ENCODE results near the gene TRIM61. TPM values are rescaled to one million over a fixed set of nuclear protein-coding genes. Genes with fewer than 3 reads are reported as not detected.
"Not testable (repeated sequence)": the region's sequence is repeated elsewhere in the genome, so short reads cannot be mapped to it uniquely, and the experiment has no call there.

The TRIM61 gene
- total RNA-seq: 2.5 TPM

DNA sequence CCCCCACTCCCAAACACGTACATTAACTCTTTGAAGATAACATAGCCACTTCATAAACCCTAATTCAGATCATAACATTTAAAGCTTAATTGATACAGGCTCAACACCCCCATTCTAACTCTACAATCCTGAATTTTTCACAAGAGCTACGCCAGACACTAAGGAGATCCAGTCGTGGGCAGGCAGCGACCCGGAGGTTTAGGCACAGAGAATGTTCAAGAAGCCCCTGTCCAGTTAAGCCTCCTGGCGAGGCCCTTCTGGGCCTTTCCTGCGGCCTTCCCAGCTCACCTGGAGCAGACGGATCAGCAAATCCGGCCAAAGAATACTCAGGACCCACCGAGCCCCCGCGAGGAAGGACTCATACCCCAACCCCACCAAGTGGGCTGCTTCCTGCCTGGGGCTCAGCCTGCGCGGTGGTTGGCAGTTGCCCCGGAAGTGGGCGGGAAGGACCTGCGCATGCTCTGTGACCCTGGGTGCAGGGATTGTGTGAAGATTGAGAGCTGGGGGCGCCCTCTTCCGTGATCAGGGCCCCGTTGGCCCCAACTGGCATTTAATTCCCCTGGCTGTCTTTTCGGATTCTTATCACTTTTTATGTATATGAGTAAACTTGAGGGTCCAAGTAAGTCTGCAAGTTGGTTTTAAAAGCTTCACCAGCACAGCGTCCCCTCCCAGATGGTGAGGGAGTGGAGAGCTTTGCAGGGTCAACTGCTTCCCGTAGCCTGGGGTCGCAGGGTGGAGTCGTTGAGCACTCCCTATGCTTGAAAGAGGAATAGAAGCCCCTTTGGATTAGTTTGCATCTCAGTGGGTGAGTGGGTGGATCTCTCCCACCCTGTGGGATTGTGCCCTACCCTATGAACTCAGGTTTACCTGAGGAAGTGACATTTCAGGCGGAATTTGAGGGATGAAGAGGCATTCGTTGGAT lies at the start of gene TRIM61:
Gene TRIM61, minus strand, starts transcription at position 415 of the 922 bp plus-strand sequence. CDS start 7,655 bp downstream, outside the sequence.
- DNase-seq: peak; percentile 3

DNA sequence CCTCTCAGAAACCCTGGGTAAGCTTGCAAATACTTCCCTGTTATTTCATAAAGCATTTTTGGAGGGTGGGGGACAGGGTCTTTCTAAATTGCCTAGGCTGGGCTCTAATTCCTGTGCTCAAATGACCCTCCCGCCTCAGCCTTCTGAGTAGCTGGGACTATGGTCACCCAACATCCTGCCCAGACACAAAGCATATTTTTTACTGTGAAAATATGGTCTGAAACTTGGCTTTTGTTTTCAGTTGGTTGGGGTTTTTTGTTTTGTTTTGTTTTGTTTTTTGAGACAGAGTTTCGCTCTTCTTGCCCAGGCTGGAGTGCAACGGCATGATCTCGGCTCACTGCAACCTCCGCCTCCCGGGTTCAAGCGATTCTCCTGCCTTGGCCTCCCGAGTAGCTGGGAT lies 48.3 kb upstream of the TRIM61 start:
- DNase-seq: not testable (repeated sequence)

DNA sequence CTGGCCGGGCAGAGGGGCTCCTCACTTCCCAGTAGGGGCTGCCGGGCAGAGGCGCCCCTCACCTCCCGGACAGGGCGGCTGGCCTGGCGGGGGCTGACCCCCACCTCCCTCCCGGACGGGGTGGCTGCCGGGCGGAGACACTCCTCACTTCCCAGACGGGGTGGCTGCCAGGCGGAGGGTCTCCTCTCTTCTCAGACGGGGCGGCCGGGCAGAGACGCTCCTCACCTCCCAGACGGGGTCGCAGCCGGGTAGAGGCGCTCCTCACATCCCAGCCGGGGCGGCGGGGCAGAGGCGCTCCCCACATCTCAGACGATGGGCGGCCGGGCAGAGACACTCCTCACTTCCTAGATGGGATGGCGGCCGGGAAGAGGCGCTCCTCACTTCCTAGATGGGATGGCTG lies 42.5 kb upstream of the TRIM61 start:
- not testable (repeated sequence) for DNase-seq

DNA sequence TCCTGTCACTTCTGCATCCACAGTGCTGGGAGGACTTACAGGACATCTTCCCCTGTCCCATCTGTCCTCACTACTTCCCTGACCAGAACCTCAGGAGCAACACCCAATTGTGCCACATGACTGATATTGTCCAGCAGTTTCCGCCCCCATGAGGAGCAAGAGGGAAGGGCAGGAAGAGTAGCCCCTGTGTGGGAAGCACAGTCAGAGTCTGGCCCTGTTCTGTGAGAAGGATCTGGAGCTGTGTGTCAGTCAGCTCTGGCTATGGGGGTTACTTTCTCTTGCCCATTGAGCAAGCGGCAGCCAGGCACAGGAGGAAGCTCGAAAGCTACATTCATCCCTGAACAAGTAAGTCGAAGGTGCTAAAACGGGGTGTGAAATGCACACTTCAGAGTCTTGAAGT lies 39.5 kb upstream of the TRIM61 start:
- no peak for DNase-seq

DNA sequence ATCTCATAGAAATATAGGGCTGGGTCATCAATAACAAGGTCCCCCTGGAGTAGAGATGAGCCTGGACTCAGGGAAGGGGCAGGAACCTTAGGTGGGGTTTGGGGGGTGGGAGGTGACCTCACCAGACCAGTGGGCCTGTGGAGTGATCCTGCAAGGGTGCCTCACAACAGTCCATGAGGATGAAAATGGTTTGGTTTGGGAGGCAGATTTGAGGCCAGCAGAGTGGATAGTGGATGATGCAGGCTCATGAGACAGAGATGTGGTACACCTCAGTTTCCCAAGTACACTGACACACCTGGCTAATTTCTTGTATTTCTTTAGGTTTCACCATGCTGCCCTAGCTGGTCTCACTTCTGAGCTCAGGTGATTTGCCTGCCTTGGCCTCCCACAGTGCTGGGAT lies 36.2 kb upstream of the TRIM61 start:
- no peak for DNase-seq

DNA sequence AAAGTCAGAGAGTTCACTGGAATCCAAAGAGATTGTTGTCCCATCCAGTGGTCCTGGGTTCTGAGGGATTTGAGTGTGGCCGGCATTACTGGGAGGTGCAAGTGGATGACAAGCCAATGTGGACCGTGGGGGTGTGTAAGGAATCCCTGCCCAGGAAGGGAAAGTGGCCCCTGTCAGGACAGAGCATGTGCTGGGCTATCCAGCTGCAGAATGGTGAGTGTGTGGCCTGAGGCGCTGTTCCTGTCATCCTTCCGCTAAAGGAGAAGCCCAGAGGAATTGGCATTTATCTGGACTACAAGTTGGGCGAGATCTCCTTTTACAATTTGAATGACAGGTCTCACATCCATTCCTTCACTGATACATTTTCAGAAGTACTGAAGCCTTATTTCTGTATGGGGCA lies 33.9 kb upstream of the TRIM61 start:
- DNase-seq: no peak

DNA sequence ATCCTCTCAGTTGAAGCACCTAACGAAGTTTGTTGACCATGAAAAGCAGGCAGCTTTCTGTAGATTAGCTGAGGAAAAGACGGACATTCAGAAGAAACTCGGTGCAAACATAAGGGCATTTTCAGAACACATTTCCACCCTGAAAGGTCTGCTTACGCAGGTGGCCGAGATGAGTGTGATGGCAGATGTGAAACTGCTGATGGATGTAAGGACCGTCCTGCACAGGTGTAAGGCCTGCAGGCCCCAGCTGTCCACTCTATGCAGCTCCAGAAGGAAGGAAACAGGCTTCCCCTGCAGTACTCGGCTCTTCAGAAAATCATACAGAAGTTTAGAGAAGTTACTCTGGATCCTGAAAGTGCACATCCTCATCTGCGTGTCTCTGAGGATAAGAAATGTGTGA lies 33.5 kb upstream of the TRIM61 start:
- no peak for DNase-seq

DNA sequence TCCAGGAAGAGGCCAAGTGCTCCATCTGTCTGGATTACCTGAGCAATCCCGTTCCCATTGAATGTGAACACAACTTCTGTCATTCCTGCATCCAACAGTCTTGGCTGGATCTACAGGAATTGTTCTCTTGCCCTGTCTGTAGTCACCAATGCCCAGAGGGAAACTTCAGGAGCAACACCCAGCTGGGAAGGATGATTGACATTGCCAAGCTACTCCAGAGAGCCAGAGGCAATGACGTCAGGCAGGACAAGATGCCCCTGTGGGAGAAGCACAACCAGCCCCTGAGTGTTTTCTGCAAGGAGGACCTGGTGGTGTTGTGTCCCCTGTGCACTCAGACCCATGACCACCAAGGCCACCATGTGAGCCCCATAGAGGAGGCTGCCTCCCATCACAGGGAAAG lies 33.0 kb upstream of the TRIM61 start:
- DNase-seq: no peak

DNA sequence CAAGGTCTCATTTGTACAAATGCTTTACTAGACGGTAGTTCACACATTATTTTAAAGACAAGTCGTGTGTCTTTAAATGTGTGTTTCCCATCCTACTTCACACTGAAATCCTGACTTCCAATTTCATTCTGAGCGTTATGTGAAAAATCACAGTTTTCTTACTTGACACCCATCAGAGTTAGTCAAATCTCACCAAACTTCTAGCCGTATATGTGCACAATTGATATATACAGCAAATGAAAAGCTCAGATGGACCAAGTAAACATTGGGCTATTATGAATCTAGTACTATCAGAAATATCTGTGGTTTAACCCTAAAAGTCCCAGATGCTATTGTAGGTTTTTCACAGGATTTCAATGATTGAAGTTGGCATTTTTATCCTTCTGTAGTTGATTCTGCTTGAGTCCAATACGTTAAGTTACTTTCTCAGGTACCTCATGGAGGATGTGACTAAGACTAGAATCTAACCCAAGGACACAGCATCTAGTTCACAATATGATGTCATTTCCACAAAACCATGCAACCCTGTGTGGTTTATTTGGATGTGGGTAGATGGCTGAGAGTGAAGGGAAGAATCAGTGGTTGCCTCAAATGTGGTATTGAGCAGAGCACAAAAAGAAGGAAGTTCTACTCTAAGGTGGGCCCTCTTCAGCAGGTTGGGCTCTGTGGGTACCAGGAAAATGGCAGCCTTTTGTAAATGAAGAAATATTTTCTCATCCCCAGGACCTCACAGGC lies 32.2 kb upstream of the TRIM61 start:
- DNase-seq: no peak

DNA sequence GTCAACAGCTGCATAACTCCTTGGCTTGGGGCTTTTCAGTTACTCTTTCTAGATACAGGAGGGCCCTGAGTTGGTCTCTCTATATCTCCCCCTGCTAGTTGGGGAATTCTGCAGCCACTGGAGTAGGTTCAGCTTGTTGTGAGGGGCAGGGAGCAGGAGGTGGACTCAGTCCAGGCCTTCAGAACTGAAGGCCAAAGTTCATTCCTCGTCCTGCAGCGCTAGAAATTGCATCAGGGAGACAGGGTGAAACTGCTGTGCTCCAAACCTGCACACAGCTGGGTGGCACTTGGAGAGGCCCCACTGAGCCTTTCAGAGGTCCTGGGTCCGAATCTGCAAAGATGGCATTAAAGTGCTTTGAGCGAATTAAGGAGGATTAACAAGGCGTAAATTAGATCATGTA lies 29.4 kb upstream of the TRIM61 start:
- no peak for DNase-seq

DNA sequence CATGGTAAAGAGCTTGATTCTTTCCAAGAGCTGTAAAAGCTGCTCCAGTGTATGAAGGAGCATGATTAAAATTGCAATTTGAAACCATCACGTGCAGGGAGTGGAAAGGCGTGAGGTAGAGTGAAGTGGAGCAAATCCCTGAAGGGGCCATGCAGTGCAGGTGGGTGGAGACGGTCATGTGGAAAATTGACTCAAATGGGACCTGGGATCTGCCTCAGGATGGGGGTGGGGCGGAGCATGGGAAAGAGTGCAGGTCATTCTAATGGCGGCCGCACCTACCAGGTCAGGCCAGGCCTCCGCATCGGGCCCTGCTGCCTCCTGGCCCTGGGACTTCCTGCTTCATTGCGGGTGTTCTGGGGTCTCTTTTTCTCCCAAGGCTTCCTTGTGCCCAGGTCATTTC lies 29.0 kb upstream of the TRIM61 start:
- DNase-seq: no peak

DNA sequence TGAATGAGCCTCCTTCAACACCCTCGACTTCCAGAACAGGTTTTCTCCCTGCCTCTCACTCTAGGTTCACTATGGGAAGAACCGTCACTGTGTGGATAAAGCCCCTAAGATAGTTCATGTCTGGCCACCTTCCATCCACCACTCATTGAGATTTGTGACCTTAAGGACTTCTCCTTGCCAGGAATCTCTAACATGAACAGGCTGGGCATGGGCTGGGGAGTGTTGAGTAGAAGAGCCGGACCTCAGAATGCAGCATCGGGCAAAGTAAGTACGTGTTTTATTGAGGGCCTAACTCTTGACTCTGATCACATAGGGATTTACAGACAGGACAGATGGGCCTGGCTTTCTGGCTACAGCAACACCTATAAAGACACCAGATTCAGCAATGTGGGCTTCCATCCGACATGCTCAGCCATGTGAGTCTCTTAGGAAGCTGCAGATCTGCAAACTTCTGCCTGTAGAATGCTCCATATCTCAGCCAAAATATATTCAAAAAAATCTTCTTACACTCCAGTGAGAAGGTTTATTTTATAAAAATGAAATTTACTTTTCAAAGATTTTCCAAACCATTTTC lies 28.0 kb upstream of the TRIM61 start:
- no peak for DNase-seq

DNA sequence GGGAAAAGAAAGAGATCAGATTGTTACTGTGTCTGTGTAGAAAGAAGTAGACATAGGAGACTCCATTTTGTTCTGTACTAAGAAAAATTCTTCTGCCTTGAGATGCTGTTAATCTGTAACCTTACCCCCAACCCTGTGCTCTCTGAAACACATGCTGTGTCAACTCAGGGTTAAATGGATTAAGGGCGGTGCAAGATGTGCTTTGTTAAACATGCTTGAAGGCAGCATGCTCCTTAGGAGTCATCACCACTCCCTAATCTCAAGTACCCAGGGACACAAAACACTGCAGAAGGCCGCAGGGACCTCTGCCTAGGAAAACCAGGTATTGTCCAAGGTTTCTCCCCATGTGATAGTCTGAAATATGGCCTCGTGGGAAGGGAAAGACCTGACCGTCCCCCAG lies 24.5 kb upstream of the TRIM61 start:
- not testable (repeated sequence) for DNase-seq

DNA sequence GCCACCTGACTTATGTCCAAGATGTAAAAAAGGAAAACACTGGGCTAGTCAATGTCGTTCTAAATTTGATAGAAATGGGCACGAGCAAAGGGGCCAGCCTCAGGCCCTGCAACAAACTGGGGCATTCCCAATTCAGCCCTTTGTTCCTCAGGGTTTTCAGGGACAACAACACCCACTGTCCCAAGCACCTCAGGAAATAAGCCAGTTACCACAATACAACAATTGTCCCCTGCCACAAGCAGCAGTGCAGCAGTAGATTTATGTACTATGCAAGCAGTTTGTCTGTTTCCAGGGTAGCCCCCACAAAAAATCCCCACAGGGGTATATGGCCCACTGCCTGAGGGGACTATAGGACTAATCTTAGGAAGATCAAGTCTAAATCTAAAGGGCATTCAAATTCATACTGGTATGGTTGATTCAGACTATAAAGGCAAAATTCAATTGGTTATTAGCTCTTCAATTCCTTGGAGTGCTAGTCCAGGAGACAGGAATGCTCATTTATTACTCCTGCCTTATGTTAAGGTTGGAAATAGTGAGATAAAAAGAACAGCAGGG lies 21.1 kb upstream of the TRIM61 start:
- not testable (repeated sequence) for DNase-seq

DNA sequence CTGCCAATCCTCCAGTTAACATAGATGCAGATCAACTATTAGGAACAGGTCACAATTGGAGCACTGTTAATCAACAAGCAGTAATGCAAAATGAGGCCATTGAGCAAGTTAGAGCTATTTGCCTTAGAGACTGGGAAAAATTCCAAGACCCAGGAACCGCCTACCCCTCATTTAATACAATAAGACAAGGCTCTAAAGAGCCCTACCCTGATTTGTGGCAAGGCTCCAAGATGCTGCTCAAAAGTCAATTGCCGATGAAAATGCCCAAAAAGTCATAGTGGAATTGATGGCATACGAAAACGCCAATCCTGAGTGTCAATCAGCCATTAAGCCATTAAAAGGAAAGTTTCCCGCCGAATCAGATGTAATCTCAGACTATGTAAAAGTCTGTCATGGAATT lies 20.5 kb upstream of the TRIM61 start:
- no peak for DNase-seq

DNA sequence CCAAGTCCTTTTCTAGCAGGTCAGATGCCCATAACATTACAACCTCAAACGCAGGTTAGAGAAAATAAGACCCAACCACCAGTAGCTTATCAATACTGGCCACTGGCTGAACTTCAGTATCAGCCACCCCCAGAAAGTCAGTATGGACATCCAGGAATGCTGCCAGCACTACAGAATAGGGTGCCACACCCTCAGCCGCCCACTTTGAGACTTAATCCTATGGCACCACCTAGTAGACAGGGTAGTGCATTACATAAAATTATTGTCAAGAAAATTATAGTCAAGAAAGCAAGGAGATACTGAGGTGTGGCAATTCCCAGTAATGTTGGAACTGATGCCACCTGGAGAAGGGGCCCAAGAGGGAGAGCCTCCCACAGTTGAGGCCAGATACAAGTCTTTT lies 19.9 kb upstream of the TRIM61 start:
- no peak for DNase-seq

DNA sequence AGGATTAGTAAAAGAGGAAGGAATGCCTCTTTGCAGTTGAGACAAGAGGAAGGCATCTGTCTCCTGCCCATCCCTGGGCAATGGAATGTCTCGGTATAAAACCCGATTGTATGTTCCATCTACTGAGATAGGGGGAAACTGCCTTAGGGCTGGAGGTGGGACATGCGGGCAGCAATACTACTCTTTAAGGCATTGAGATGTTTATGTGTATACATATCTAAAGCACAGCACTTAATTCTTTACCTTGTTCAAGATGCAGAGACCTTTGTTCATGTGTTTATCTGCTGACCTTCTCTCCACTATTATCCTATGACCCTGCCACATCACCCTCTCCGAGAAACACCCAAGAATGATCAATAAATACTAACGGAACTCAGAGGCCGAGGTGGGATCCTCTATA lies 18.7 kb upstream of the TRIM61 start:
- DNase-seq: not testable (repeated sequence)

DNA sequence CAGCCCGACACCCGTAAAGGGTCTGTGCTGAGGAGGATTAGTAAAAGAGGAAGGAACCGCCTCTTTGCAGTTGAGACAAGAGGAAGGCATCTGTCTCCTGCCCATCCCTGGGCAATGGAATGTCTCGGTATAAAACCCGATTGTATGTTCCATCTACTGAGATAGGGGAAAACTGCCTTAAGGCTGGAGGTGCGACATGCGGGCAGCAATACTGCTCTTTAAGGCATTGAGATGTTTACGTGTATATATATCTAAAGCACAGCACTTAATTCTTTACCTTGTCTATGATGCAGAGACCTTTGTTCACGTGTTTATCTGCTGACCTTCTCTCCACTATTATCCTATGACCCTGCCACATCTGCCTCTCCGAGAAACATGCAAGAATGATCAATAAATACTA lies 13.3 kb upstream of the TRIM61 start:
- not testable (repeated sequence) for DNase-seq

DNA sequence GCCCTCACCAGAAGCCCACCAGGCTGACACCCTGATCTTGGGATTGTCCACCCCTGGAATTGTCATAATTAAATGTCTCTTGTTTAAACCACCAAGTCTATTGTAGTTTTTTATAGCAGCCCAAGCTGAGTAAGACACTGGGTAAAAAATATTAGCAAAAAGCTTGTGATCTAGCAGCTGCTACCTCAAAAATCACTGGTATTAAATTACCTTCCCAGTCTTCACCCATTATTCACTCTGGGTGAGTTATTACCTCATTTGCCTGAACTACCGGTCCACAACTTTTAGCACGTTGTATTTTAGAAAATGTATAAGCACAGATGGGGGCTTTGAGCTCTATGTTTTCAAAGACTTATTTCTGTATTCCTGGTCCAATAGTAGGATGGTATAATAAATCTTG lies 12.0 kb upstream of the TRIM61 start:
- no peak for DNase-seq

DNA sequence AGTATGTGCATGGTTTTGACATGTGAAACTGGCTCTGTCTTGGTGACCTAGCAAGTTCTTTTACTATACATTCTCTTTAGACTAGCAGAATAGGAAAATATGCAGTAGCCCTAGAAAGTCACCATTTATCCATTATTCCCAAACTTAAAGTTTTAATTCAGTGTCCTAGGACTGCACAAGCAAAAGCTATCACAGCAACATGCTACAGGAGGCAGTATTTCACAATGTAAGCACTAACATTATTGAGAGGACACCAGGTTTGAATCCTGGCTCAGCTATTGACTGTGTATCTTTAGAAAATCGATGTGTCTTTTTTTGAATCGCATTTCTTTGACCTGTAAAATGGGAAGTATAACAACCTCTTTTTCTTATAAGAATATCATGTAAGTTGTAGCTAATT lies 5.5 kb downstream of the TRIM61 start:
- not testable (repeated sequence) for DNase-seq

DNA sequence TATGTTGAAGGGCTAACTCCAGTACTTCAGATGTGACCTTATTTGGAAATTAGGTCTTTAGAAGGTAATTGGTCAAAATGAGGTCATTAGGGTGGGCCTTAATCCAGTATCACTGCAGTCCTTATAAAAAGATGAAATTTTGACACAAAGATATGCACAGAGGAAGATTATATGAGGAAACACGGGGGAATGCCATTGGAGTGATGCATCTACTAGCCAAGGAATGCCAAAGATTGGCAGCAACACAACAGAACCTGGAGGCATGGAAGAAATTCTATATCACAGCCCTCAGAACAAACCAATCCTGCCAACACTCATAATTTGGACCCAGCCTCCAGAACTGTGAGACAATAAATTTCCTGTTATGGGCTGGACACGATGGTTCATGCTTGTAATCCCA lies 17.6 kb downstream of the TRIM61 start:
- DNase-seq: no peak

DNA sequence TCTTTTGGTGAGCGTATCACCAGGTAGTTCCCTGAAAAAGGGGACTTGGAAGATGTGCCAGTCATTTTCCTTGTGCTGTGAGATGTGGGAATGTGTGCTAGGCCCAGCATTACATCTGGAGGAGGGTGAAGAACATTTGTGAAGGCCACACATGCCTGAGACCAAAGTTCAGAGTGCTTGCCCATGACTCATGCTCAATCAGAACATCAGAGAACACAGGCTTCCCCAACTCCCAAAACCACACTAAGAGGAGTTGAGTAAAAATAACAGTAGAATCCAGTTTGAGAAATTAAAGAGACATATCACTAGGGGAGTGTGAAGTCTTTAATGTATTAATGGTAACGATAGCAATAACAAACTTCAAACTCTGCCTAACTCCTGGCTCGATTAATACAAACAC lies 18.0 kb downstream of the TRIM61 start:
- not testable (repeated sequence) for DNase-seq
